GM12874 (cell line): ENCODE data around the gene TRABD2A.

Experiments
- CTCF ChIP-seq: IDR thresholded peaks from 2 replicates; pipeline ENCODE4 v1.5.1; 2011; ENCODE audit warnings: low read depth, mild to moderate bottlenecking, control low read depth, low read length, moderate library complexity; ENCODE audit not compliant: insufficient read depth

Gene TRABD2A

GRCh38 chr2:84849271-84849952, 31.5 kb downstream of the TRABD2A start:
- no peak for TF ChIP-seq CTCF

GRCh38 chr2:84847326-84848050, 33.4 kb downstream of the TRABD2A start:
- no peak for TF ChIP-seq CTCF

GRCh38 chr2:84846741-84847142, 34.1 kb downstream of the TRABD2A start:
- no peak for TF ChIP-seq CTCF

GRCh38 chr2:84846041-84846663, 34.7 kb downstream of the TRABD2A start:
- no peak for TF ChIP-seq CTCF

DNA sequence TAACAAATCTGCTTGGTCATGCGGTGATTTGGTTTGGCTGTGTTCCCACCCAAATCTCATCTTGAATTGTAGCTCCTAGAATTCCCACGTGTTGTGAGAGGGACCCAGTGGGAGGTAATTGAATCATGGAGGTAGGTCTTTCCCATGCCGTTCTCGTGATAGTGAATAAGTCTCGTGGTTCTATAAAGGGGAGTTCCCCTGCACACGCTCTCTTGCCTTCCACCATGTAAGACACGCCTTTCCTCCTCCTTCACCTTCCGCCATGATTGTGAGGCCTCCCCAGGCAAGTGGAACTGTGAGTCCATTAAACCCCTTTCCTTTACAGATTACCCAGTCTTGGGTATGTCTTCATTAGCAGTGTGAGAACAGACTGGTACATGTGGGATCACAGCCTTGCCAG, 36.7 kb downstream of the TRABD2A start:
- TF ChIP-seq CTCF, result no peak

DNA sequence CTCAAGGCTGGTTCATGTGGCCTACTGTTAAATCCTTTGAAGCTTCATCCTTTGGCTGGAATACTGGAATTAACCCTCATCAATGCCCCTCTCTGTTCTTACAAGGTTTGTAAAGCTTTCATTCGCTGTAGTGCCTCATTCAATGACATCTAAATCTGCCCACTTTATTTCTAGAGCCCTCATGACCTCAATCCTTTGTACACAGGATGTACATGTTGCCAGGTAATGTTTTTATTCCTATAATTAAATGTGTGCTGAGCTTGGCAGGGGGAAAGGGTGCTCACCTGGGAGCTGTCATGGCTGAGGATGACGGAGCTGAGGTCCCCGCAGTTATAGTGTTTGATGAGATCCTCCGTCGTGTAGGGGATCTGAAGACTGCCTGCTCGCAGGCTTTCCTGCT, 39.3 kb downstream of the TRABD2A start:
- no peak for TF ChIP-seq CTCF

- TF ChIP-seq CTCF, result no peak
These were observed 40.6 kb downstream of the TRABD2A start for GRCh38 chr2:84840306-84840705.
